HCT116 (cell line): ENCODE measurements around the gene PRXL2A.

Experiments
- CTCF ChIP-seq, 3 experiments: fragments of 200-600 bp in 1 of 3; sonication (generic) in 1 of 3; IDR thresholded peaks in 2 of 3; conservative IDR thresholded peaks in 1 of 3; 2 replicates each; pipeline ENCODE4 v1.5.1; 2012 to 2017; ENCODE audit warnings: low read depth in 2 of 3, low read length in 2 of 3, antibody characterized with exemption in 1 of 3, borderline replicate concordance in 1 of 3, control low read depth in 1 of 3, mild to moderate bottlenecking in 1 of 3, mixed read lengths in 1 of 3, mixed run types in 1 of 3, moderate library complexity in 1 of 3; ENCODE audit not compliant: insufficient read depth in 1 of 3
- TF ChIP-seq, protein P1 (sequence below): IDR thresholded peaks from 2 replicates; pipeline ENCODE4 v1.6.1; 2012

DNA sequence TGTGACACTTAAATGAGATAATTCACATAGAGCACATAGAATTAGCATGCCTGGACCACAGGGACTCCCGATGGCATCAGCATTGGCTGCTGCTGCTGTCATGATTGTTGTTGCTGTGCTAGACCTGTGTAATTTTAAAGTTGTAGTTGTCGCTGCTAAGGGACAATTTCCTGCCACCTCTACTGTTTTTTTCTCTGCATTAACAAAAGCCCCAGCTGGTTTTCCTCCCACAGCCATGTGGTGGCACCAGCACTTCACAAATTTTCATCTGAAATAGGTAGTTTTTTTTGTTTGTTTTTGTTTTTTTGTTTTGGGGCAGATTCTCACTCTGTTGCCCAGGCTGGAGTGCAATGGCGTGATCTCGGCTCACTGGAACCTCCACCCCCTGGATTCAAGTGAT lies 25.4 kb upstream of the PRXL2A start:
- TF ChIP-seq, protein P1, sequence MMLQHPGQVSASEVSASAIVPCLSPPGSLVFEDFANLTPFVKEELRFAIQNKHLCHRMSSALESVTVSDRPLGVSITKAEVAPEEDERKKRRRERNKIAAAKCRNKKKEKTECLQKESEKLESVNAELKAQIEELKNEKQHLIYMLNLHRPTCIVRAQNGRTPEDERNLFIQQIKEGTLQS = no peak
- TF ChIP-seq CTCF (IDR thresholded peaks at IDR 0.05 in 2 of 3, conservative IDR thresholded peaks at IDR 0.05 in 1 of 3; ENCODE audit: borderline replicate concordance in 1 of 3, insufficient read depth in 1 of 3, low read depth in 2 of 3, low read length in 2 of 3) = peak; percentile 66 to 88 (median 78)
